Posterior vena cava (tissue), 2 donors: ENCODE measurements around the gene DTWD2. TPM values are rescaled to one million over a fixed set of nuclear protein-coding genes. Genes with fewer than 3 reads are reported as not detected.

Experiments used
- DNase-seq: peaks from one replicate; pipeline ENCODE4 v3.0.0-alpha.2; 2020; ENCODE audit warnings: low spot score
- intact Hi-C, 2 donors: fragments of 100-400 bp; cut with DNase I; formaldehyde crosslinking; loops; one replicate each; pipeline versions ENCODE4 v1.14.1 to v1.14.2; 2022 to 2023
- microRNA-seq, 2 donors: library from miRNA; unstranded; fragments of <30 nt; microRNA quantifications; one replicate each; pipeline ENCODE4 v1.2.0, GENCODE V29; 2020 to 2021; ENCODE audit warnings: borderline microRNAs expressed in 2 of 2
- total RNA-seq, 2 donors: library from RNA; stranded (reverse); fragmentation: NEBNext Ultra II Directional; extraction: Animal tissue kit (Norgen Biotek cat#: 25700); gene quantifications; one replicate each; pipeline ENCODE4 v1.2.1, GENCODE V29; 2021
- donor health status: DM: yes; HTN: yes; CAD: no.
- donor health status: DM: yes; HTN: yes; CAD: no.

The DTWD2 gene
- total RNA-seq, 2 donors from 2014 or later: 7.6 to 8.5 TPM

GRCh38 chr5:118808441-118808840, 179.9 kb downstream of the DTWD2 start:
- no peak for DNase-seq
- intact Hi-C loops: no loop called here

- intact Hi-C loops: no loop called here
- no peak for DNase-seq
These were observed 181.8 kb downstream of the DTWD2 start for GRCh38 chr5:118806571-118806970.

- intact Hi-C loops: no loop called here
- DNase-seq: no peak
These were observed 186.0 kb downstream of the DTWD2 start for GRCh38 chr5:118802335-118802734.

GRCh38 chr5:118796081-118796480, 192.3 kb downstream of the DTWD2 start:
- intact Hi-C loops: no loop called here
- DNase-seq: no peak

GRCh38 chr5:118794281-118794680, 194.1 kb downstream of the DTWD2 start:
- intact Hi-C loops: no loop called here
- DNase-seq: no peak

- DNase-seq: no peak
- intact Hi-C loops: no loop called here
These were observed 194.7 kb downstream of the DTWD2 start for GRCh38 chr5:118793652-118794051.

- DNase-seq: no peak
- intact Hi-C loops: no loop called here
These were observed 195.3 kb downstream of the DTWD2 start for GRCh38 chr5:118793091-118793490.

- intact Hi-C loops: no loop called here
- DNase-seq: no peak
These were observed 196.2 kb downstream of the DTWD2 start for GRCh38 chr5:118791926-118792734.

GRCh38 chr5:118789366-118789765, 199.0 kb downstream of the DTWD2 start:
- DNase-seq: no peak
- intact Hi-C loops: no loop called here

- intact Hi-C loops: no loop called here
- no peak for DNase-seq
These were observed 200.0 kb downstream of the DTWD2 start for GRCh38 chr5:118788351-118788750.

Small RNA genes lying within 50 kb of the gene (microRNA-seq; reads per million reads assigned to microRNA genes)
- gene MIR1244-2: 0 reads per million in 2 donors

Other genes starting within 250 kb of the DTWD2 start
- gene DMXL1, start 82.5 kb upstream of the DTWD2 start, total RNA-seq: 10 to 100 TPM; 55.6 to 56.0 TPM